Hepatocyte (in vitro differentiated cells): ENCODE data around the gene FNDC3B. TPM values are rescaled to one million over a fixed set of nuclear protein-coding genes. Genes with fewer than 3 reads are reported as not detected.

ENCODE experiments used
- DNase-seq: peaks from one replicate; pipeline ENCODE4 v3.0.0-alpha.2; 2016; ENCODE audit warnings: low spot score
- H2AFZ ChIP-seq: fragments of 200-600 bp; sonication (generic); 2 replicates; pipeline ENCODE4 v1.6.0; 2016; ENCODE audit warnings: antibody characterized with exemption, mild to moderate bottlenecking
- H3K27ac ChIP-seq: fragments of 200-600 bp; sonication (generic); 2 replicates; pipeline ENCODE4 v1.5.1; 2016; ENCODE audit warnings: mild to moderate bottlenecking
- H3K27me3 ChIP-seq: fragments of 200-600 bp; sonication (generic); 2 replicates; pipeline ENCODE4 v1.6.1; 2016
- H3K36me3 ChIP-seq: fragments of 200-600 bp; sonication (generic); replicated peaks from 2 replicates; pipeline ENCODE4 v1.5.1; 2016; ENCODE audit warnings: low read depth; ENCODE audit not compliant: insufficient read depth
- H3K4me1 ChIP-seq: fragments of 200-600 bp; sonication (generic); 2 replicates; pipeline ENCODE4 v1.5.1; 2016; ENCODE audit warnings: mild to moderate bottlenecking, moderate library complexity; ENCODE audit not compliant: insufficient read depth
- H3K4me2 ChIP-seq: fragments of 200-600 bp; sonication (generic); 2 replicates; pipeline ENCODE4 v1.6.0; 2016
- H3K4me3 ChIP-seq: fragments of 200-600 bp; sonication (generic); 2 replicates; pipeline ENCODE4 v1.5.1; 2016; ENCODE audit warnings: mild to moderate bottlenecking
- H3K79me2 ChIP-seq: fragments of 200-600 bp; sonication (generic); 2 replicates; pipeline ENCODE4 v1.6.0; 2017; ENCODE audit warnings: mild to moderate bottlenecking
- H3K9me2 ChIP-seq: fragments of 200-600 bp; sonication (generic); replicated peaks from 2 replicates; pipeline ENCODE4 v1.6.0; 2017; ENCODE audit warnings: mild to moderate bottlenecking; ENCODE audit not compliant: insufficient read depth
- H3K9me3 ChIP-seq: fragments of 200-600 bp; sonication (generic); 2 replicates; pipeline ENCODE4 v1.5.1; 2016; ENCODE audit warnings: low read depth, mild to moderate bottlenecking
- H4K20me1 ChIP-seq: fragments of 200-600 bp; sonication (generic); 2 replicates; pipeline ENCODE4 v1.6.0; 2016; ENCODE audit warnings: mild to moderate bottlenecking; ENCODE audit not compliant: insufficient read depth, poor library complexity, severe bottlenecking
- CTCF ChIP-seq: fragments of 200-600 bp; sonication (generic); IDR thresholded peaks from 2 replicates; pipeline ENCODE4 v1.5.1; 2016; ENCODE audit warnings: antibody characterized with exemption, mild to moderate bottlenecking; ENCODE audit not compliant: poor library complexity
- EZH2 ChIP-seq: fragments of 200-600 bp; sonication (generic); IDR thresholded peaks from 2 replicates; pipeline ENCODE4 v1.6.1; 2016; ENCODE audit warnings: antibody characterized with exemption, mild to moderate bottlenecking, borderline replicate concordance
- EZH2phosphoT487 ChIP-seq: fragments of 200-600 bp; sonication (generic); IDR thresholded peaks from one replicate; pipeline ENCODE4 v1.6.1; 2018; ENCODE audit warnings: antibody characterized with exemption, mild to moderate bottlenecking, low read depth, moderate library complexity; ENCODE audit not compliant: unreplicated experiment, severe bottlenecking
- WGBS: methylation state at CpG from one replicate; pipeline ENCODE4 v1.1.6; 2016; ENCODE audit warnings: low lambda C conversion rate; ENCODE audit errors: missing lambda C conversion rate; 5-methylcytosine and 5-hydroxymethylcytosine counted together
- polyA plus RNA-seq: library from polyadenylated mRNA; unstranded; fragments of >200 nt; fragmentation: Nextera tagmentation; extraction: Ambion mirVana; gene quantifications from 2 replicates; pipeline ENCODE4 v1.2.1, GENCODE V29; 2016
- total RNA-seq: library from RNA; depleted of rRNA; stranded (reverse); fragments of >200 nt; gene quantifications from 2 replicates; pipeline ENCODE4 v1.2.3, GENCODE V29; 2014

FNDC3B gene
- total and polyA plus RNA-seq, 2 experiments from 2014 or later, result 61.2 to 113 TPM

- Histone ChIP-seq H3K9me3 (no peaks in the 10 kb centered on the region), H3K27ac (peak overlapping the region; percentile 46), H2AFZ (no peak overlapping the region), H3K4me2 (no peak overlapping the region), H3K9me2 (no peaks in the 10 kb centered on the region), H3K4me1 (peaks cover 14% of the 10 kb centered on the region), H3K27me3 (no peaks in the 10 kb centered on the region), H3K4me3 (no peak overlapping the region), H3K36me3 (peaks cover 3% of the 10 kb centered on the region), H3K79me2 (peaks cover 86% of the 10 kb centered on the region), H4K20me1 (peaks cover 7% of the 10 kb centered on the region)
- 88% methylated on average over 3 of the region's 3 CpGs for WGBS
- no peak for TF ChIP-seq EZH2
- no peak for TF ChIP-seq EZH2phosphoT487
- TF ChIP-seq CTCF, result no peak
- no peak for DNase-seq
Observed at GRCh38 chr3:172227340-172228035, 188.1 kb downstream of the FNDC3B start.

- Histone ChIP-seq H3K4me3 (no peak overlapping the region), H3K4me2 (no peak overlapping the region), H3K36me3 (peaks cover 3% of the 10 kb centered on the region), H3K4me1 (peaks cover 14% of the 10 kb centered on the region), H3K9me3 (no peaks in the 10 kb centered on the region), H3K27me3 (no peaks in the 10 kb centered on the region), H3K27ac (peak overlapping the region; percentile 46), H3K79me2 (peaks cover 86% of the 10 kb centered on the region), H3K9me2 (no peaks in the 10 kb centered on the region), H2AFZ (no peak overlapping the region), H4K20me1 (peaks cover 4% of the 10 kb centered on the region)
- 90% methylated on average over 2 of the region's 2 CpGs for WGBS
- no peak for TF ChIP-seq EZH2
- no peak for TF ChIP-seq CTCF
- no peak for TF ChIP-seq EZH2phosphoT487
- DNase-seq, result no peak
Observed at GRCh38 chr3:172228036-172228415, 188.6 kb downstream of the FNDC3B start.

GRCh38 chr3:172229462-172229861, 190.1 kb downstream of the FNDC3B start:
- Histone ChIP-seq H3K79me2 (peaks cover 86% of the 10 kb centered on the region), H3K27ac (no peak overlapping the region), H3K4me3 (no peak overlapping the region), H3K36me3 (peaks cover 3% of the 10 kb centered on the region), H3K4me2 (no peak overlapping the region), H3K9me2 (no peaks in the 10 kb centered on the region), H3K9me3 (no peaks in the 10 kb centered on the region), H4K20me1 (peaks cover 4% of the 10 kb centered on the region), H3K27me3 (no peaks in the 10 kb centered on the region), H2AFZ (no peak overlapping the region), H3K4me1 (peaks cover 7% of the 10 kb centered on the region)
- no peak for DNase-seq
- 97% methylated on average over 1 of the region's 1 CpG for WGBS
- no peak for TF ChIP-seq CTCF
- no peak for TF ChIP-seq EZH2
- no peak for TF ChIP-seq EZH2phosphoT487
